ENCODE results near the gene MPC2. TPM values are rescaled to one million over a fixed set of nuclear protein-coding genes. Genes with fewer than 3 reads are reported as not detected.

MPC2 gene
- total RNA-seq, 1 experiment from 2014 or later, result 32.9 TPM

DNA sequence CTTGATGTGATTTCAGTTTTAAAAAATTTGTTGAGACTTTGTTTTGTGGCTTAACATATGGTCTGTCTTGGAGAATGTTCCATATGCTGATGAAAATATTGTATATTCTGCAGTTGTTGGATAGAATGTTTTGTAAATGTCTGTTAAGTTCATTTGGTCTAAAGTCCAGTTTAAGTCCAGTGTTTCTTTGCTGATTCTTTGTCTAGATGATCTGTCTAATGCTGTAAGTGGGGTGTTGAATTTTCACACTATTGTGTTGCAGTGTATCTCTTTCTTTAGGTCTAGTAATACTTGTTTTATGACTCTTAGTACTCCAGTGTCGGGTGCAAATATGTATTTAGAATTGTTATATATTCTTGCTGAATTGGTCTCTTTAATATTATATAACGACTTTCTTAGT is 10.9 kb upstream of the MPC2 start:
- TF ChIP-seq, protein P1, sequence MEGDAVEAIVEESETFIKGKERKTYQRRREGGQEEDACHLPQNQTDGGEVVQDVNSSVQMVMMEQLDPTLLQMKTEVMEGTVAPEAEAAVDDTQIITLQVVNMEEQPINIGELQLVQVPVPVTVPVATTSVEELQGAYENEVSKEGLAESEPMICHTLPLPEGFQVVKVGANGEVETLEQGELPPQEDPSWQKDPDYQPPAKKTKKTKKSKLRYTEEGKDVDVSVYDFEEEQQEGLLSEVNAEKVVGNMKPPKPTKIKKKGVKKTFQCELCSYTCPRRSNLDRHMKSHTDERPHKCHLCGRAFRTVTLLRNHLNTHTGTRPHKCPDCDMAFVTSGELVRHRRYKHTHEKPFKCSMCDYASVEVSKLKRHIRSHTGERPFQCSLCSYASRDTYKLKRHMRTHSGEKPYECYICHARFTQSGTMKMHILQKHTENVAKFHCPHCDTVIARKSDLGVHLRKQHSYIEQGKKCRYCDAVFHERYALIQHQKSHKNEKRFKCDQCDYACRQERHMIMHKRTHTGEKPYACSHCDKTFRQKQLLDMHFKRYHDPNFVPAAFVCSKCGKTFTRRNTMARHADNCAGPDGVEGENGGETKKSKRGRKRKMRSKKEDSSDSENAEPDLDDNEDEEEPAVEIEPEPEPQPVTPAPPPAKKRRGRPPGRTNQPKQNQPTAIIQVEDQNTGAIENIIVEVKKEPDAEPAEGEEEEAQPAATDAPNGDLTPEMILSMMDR (conservative IDR thresholded peaks at IDR 0.05), result no peak
- H4K20me1 ChIP-seq (ENCODE audit: control insufficient read depth, insufficient read depth, insufficient read length), result no peaks in the 10 kb centered on the region
- H3K36me3 Mint-ChIP-seq (ENCODE audit: insufficient read depth in 1 of 3, low read depth in 3 of 3), result peaks cover 7 to 28% (median 22%) of the 10 kb centered on the region in 3 experiments; a peak in 6 of 7 replicates

More for the DNA sequence above, 10.9 kb upstream of the MPC2 start:
- H4K91ac ChIP-seq (ENCODE audit: insufficient read length, low read depth, low read length), result no peak overlapping the region
- H3K23me2 ChIP-seq (ENCODE audit: insufficient read length, low read depth, low read length, poor library complexity, severe bottlenecking), result no peaks in the 10 kb centered on the region
- H3K9me3 ChIP-seq (ENCODE audit: control insufficient read depth, low read depth, low read length), result no peaks in the 10 kb centered on the region
- H3K27me3 Mint-ChIP-seq (ENCODE audit: low read depth), result no peaks in the 10 kb centered on the region
- no peak overlapping the region for H2BK15ac ChIP-seq (ENCODE audit: low read depth, low read length)
- H4K5ac ChIP-seq (ENCODE audit: insufficient read length, low read depth, low read length), result no peak overlapping the region
- no peak for DNase-seq
- H2BK120ac ChIP-seq (ENCODE audit: low read depth, low read length, poor library complexity, severe bottlenecking), result no peak overlapping the region
- no peak overlapping the region for H3K56ac ChIP-seq (ENCODE audit: insufficient read length, low read depth, low read length)
- H3K27ac ChIP-seq (ENCODE audit: insufficient read length, low read depth, low read length), result no peak overlapping the region
- peaks cover 8% of the 10 kb centered on the region; the same call in 1 of the 2 replicates for H3K79me2 ChIP-seq (ENCODE audit: insufficient read depth, low read length)
- no peak overlapping the region for H2AFZ ChIP-seq (ENCODE audit: low read length)
- H3K4me3 Mint-ChIP-seq, result no peak overlapping the region
- no peak overlapping the region for H3T11ph ChIP-seq (ENCODE audit: low read length)
- H3K9ac ChIP-seq (ENCODE audit: extremely low read depth, insufficient read length, low read length), result no peak overlapping the region
- H3K27ac Mint-ChIP-seq, result peak overlapping the region; percentile 1 to 14 (median 1); a peak in 4 of 7 replicates
- H3K9me3 Mint-ChIP-seq, result peaks cover 3 to 5% of the 10 kb centered on the region in 2 experiments; a peak in 1 of 5 replicates
- H2AK5ac ChIP-seq (ENCODE audit: insufficient read length, low read length), result no peak overlapping the region
- no peak overlapping the region for H3K18ac ChIP-seq (ENCODE audit: insufficient read length, low read depth, low read length)
- no peak overlapping the region for H4K8ac ChIP-seq (replicated peaks; ENCODE audit: insufficient read length, low read depth, low read length)
- no peak overlapping the region for H2BK20ac ChIP-seq (ENCODE audit: low read depth, low read length, poor library complexity, severe bottlenecking)
- H3K4me1 ChIP-seq (ENCODE audit: insufficient read depth, low read length), result no peaks in the 10 kb centered on the region
- no peak overlapping the region for H3K14ac ChIP-seq (ENCODE audit: insufficient read depth, low read length)
- H3K4me2 ChIP-seq (ENCODE audit: insufficient read depth, insufficient read length, low read length), result no peak overlapping the region
- H3K4ac ChIP-seq (ENCODE audit: low read depth, low read length), result no peak overlapping the region
- H2BK12ac ChIP-seq (ENCODE audit: insufficient read length, low read depth, low read length), result no peak overlapping the region
- H3K27me3 ChIP-seq (ENCODE audit: insufficient read depth, low read length), result no peaks in the 10 kb centered on the region
- H3K4me1 Mint-ChIP-seq, result peaks cover 16% of the 10 kb centered on the region in 2 experiments
- H3K79me1 ChIP-seq (ENCODE audit: insufficient read depth, low read depth, low read length, poor library complexity, severe bottlenecking), result peaks cover 2% of the 10 kb centered on the region
- no CpG with 5 or more reads among the region's 2 CpGs for WGBS (ENCODE audit: extremely low coverage, insufficient read length, low lambda C conversion rate)
- H3K23ac ChIP-seq (ENCODE audit: insufficient read length, low read depth, low read length), result no peak overlapping the region
- H2BK5ac ChIP-seq (ENCODE audit: insufficient read length, low read length), result no peak overlapping the region

All from H9 (cell line).